Inflammatory macrophage treated with lipopolysaccharide for 4 hours (primary cell): Measurements from ENCODE around the gene VSTM2B.

Source experiments
- DNase-seq: peaks from one replicate; pipeline ENCODE4 v3.0.0-alpha.2; 2020

Gene VSTM2B

DNA sequence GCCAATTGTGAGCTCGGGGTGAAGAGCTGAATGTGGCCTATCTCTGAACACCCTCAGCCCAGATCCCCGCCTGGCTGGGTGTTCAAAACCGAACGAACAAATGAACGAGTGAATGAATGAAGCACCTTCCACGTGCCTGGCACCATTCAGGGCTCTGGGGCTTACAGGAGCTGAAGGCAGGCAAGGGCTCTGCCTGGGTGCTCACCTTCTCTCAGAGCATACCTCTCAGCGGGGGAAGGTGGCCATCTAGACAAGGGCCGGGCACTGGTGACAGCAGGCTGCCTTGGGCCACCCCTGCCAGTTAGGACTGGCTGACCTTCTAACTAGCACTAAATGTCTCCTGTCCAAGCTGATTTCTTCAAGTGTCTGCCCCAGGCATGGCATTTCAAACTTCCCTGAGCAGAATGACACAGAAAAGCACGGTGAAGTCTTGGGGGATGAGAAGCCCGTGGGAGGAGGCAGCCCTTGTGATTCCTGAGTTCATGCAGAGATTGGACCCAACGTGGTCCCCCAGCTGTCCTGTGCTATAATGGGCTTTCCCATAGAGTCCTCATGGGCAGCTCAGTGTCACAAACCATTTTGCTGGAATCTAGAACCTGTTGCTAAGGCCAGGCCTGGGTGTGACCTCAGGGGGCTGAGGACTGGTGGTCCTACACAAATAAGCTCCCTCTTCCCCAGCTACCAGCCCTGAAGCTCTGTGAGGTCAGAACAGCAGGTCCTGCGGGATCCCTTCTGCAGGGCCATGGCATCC is 27.9 kb upstream of the VSTM2B start:
- DNase-seq = no peak

DNA sequence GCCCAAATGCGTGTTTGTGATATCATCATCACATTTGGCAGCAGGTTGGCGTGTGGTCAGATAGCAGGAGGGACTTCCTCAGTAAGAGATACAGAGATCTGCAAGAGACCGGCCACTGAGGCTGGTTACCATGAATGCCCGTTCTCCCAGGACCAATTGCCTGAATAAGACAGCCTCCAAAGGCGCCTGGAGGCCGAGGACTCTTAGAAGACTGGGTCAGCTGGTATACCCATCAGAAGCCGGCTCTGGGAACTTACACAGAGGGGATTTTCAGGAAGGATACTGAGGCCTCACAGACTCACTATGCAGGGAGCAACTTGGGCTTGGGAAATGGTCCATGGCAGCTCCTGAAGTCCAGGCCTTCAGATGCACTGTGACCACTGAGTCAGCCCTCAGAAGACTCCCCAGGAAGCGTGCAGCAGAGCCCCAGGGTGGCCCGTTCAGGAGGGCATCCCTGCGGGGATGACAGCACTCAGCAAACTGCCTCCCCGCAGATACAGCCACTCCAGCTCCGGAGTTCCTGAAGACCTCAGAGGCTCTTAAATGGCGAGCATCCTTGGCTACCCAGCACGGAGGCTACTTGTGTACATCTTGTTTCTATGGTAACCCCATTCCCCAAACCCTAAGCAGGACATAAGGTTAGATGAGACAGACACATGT is 26.4 kb upstream of the VSTM2B start:
- no peak for DNase-seq

DNA sequence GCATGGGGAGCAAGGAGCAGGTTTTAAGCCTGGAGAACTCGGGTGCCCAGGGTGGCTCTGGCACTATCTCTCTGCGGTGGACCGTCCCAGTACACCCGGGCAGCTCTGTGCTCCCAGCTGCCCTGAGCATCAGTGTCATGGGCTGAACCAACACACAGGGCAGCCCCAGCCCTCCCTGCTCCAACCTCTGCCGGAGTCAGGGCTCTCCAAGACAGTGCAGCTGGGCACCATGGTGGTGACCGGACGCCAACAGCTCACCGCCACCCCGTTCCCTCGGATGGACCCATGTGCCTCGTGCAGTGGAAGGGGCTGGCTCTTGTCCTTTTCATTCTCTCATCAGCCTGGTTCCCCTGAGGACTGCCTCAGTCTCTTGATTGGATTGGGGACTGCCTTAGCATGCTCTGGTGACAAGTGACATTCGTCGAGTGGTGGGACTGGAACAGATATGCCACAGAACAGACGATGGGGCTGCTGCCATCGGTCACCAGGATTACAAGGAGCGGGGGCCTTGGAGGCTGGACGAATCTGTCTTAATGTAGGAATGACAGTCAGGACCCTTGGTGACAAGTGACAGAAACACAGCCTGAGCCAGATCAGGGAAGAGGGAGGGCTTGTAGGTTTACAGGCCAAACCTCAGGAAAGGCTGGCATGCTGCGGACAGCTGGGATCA is 25.7 kb upstream of the VSTM2B start:
- DNase-seq = no peak

DNA sequence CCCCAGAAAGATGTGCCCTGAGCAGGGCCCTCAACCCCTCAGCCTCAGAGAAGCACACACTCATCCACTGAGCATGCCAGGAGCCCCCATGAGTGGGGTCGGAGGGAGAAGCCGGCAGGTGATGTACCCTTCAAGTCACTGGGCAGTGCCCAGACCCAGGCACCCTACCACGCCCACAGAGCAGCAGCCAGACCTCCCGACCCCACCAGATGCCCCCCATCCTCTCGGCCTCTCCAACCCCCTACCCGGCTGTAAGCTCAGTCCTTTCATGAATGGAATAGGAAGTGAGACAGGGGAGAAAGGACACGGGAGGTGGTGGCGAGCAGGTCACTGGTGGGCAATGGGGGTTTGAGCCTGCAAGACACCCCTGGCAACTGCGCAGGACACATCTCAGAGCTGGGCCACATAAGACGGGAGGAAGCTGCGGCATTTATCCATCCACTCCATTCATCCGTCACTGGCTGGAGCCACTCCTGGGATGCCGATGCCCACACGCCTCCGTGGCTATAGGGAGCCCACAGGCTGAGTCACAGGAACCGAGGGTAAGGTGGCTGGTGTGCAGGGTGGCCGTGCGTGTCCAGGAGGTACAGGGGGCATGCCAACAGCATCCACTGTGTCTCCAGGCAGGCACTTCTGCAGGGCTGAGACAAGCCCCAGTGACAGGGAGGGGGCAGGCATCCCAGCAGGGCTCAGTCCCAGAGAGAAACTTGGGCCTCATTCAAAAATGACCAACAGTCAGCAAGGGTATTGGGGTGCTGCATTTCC is 23.8 kb upstream of the VSTM2B start:
- DNase-seq = no peak

DNA sequence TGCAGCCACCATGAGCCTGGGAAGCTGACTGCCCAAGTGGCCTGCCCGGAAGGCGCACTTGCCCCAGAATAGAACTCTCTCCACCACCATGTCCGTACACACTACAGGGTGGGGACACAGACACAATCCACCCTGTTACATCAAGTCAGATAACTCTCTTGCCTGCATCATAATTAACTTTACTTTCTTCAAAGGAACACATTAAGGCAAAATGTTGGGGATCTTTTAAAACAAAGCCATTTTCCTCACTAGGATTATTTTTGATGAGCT is 23.3 kb upstream of the VSTM2B start:
- DNase-seq = no peak

DNA sequence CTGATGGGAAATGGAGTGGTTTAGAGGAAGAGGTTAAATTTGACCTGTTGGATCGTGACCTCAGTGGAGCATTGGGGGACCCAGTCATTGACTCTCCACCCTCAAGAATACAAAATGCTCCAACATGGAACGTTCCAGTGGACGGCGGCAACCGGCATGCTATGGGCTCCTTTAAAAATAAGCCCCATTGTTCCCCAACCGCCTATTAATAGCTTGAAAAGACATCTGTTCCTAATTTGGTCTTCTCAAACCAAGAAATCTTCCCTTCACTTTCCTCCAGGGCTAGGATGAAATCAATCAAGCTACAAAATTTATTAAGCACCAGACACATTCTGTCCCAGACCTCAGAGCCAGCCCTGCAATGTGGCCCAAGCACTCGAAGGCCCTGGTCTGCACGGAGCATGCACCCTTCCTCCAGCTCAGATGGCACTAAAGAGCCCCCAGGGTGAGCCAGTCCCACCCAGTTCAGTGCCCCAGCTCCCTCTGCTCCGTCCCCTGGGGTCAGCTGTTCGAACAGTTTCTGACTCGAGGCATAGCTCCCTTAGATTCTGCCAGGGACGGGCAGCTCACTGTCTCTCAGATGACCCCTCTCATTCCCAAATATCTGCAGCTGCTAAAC is 22.5 kb upstream of the VSTM2B start:
- DNase-seq = no peak

DNA sequence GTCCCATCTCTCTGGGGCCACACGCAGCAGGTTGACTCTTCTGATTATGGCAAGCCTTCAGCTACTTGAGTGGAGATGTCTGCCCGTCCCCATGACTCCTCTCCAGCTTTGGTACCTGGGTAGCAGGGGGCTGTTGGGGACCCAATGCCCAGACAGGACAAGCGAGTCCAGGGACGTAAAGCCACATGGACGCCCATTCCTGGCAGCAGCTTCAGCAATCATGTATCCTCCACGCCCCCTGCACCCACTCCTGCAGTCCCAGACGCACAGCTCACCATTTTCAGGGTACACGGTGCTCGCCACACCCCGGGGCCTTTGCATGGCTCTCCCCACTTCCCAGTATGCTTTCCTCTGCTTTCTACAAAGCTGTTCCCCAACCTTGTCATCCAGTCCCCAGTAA is 22.0 kb upstream of the VSTM2B start:
- no peak for DNase-seq

DNA sequence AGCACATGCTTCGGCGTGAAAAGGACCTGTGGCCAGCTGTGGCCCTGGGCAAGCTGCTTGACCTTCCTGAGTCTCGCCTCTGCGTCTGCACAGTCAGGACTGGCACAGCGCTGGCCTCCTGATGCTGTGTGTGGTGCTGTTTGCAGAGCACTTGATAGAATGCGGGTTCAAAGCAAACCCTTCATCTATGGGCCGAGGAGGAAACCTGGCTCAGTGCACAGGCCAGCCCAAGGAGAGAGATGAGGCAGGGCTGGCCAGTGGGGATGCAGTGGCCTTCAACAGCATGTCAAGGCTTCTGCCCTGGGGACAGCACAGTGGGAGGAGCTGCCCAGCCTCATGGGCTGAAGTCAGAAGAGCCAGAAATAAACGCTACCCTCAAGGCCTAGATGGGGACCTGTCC is 21.3 kb upstream of the VSTM2B start:
- no peak for DNase-seq

DNA sequence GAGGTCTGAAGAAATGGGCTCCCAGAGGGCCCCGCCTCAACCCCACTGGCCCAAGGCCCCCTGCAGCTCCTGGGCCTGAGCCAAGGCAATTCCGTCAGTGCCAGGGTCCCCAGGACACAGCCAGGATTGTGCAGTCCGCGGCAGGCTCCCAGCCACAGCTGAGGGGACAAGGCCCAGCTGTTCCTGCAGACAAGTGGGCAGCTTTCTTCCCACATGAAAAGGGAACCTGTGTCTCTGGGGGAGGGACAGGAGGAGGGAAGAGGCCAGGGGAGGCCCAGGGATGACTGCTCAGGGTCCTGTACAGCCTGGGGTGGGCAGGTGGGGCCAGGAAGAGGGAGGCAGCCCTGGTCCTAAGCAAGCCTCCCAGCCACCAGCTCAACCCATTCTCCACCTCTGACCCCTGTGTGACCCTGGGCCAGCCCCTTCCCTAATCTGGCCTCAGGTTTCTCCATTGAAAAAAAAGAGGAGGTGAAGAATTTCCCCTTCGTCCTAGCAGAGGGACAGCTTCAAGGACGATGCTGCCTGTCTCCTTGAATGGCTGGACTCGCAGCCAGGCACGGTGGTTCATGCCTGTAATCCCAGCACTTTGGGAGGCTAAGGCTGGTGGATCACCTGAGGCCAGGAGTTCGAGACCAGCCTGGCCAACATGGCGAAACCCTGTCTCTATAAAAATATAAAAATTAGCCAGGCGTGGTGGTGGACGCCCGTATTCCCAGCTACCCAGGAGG is 20.5 kb upstream of the VSTM2B start:
- DNase-seq = no peak

DNA sequence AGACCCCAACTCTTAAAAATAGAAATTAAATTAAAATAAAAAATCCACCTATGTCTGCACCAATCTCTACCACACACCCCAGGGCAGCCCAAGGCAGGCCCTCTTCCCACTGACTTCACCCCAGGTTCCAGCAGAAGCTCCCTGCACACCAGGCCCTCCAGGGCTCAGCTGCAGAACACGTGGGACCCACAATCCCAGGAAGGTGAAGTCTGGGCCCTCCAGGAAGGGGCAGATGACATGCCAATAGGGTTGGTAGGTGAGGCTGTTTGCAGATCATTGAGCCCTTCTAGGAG is 19.2 kb upstream of the VSTM2B start:
- DNase-seq = no peak

DNA sequence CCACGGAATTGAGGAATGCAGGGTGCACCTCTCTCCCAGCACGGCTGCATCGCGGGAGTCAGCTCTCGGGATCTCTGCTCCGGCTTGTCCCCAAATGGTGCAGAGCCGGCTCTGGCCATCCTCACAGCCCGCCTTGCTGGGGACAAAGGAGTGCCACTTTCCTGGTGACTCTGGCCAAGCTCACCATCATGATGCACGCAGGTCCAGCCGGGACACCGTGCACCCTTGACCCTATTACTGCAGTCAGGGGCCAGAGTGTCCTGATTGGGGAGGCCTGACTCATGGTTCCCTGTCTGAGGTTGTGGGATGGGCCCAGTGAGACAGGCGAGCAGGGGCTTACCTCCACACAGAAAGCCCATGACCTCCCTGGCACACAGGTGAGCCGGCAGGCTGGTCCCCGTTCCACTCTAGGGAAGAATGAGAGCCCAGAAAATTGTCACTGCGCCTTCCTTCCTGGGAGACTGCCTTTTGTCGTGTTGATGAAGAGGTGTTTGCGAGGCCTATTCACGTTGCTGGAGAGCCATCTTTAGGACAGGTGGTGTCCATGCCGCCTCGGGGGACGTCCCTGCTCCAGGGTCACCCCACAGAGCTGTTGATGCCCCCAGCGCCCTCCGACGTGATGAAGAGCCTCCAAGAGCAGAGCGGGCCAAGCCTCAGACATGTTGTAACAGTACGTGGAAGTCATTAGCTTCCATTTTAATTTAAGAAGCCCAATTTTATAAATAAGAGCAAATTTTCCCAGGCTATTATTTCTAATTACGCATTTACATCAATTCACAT is 18.5 kb upstream of the VSTM2B start:
- no peak for DNase-seq

DNA sequence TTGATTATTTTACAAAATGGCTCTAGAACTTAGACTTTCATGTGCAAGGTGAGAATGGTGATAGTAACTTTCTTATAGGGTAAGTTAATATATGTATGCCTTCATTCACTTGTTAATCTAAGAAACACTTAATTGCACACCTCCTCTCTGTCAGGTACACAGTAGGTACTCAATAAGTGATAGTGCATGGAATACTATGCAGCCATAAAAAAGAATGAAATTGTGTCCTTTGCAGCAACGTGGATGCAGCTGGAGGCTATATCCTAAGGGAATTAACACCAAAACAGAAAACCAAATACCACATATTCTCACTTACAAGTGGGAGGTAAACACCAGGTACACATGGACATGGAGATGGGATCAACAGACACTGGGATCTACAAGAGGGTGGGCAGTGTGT is 17.6 kb upstream of the VSTM2B start:
- no peak for DNase-seq

DNA sequence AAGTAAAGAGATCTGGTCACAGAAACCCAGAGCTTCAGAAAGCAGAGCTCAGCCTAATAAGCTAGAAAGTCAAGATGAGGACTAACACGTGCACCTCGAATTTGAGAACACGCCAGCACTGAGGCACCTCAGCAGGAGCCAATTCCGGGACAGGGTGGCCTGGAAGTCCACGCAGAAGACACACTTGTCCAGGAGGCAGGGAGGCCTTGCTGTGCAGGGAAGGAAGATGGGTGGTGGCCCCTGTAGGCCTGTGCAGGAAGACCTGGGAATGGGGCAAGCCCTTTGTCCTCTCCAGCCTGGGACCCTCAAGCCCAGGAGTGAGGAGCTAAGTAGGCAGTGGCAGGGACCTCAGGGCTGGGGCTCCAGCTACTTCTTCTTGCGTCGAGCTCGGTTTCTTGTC is 16.3 kb upstream of the VSTM2B start:
- DNase-seq = no peak

DNA sequence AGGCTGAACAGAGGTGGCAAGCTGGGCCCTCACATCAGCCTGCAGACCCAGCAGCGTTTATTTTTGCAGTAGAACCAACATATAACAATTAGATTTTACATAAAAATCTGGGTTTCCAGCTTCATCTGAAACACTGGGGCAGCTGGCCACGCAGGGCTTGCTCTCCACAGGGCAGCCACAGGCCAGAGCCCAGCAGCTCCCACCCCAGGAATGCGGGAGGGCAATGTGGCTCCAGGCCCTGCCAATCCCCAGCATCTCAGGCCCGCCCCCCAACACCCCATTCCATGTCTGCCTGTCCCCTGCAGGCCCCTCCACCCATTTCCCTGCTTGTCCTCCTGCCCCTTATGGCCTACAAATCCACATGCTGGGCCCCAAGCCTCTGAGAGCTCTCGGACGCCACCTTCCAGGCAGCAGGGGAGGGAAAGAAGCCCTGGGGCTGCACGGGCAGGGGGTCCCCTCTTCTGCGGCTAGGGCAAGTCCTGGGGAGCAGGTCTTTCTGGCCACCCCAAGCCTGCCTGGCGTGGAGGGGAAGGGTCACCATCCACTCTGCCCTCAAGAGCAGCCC is 15.0 kb upstream of the VSTM2B start:
- DNase-seq = no peak

DNA sequence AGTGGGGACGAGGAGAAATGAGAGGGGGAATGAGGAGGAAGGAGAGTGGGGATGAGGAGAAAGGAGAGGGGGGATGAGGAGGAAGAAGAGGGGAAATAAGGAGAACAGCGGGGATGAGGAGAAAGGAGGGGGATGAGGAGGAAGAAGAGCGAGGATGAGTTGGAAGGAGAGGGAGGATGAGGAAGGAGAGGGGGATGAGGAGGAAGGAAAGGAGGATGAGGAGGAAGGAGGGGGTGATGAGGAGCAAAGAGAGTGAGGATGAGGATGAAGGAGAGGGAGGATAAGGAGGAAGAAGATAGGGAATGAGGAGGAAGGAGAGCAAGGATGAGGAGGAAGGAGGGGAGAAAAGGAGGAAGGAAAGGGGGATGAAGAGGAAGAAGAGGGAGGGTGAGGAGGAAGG is 14.0 kb upstream of the VSTM2B start:
- no peak for DNase-seq

DNA sequence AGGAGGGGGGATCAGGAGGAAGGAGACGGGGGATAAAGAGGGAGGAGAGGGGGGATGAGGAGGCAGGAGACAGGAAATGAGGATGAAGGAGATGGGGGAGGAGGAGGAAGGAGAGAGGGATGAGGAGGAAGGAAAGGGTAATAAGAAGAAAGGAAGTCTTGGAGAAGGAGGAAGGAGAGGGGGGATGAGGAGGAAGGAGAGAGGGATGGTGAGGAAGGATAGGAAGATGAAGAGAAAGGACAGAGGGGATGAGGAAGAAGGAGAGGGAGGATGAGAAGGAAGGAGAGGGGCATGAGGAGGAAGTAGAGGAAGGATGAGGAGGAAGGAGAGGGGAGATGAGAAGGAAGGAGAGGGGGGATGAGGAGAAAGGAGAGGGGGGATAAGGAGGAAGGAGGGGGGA is 13.0 kb upstream of the VSTM2B start:
- no peak for DNase-seq

DNA sequence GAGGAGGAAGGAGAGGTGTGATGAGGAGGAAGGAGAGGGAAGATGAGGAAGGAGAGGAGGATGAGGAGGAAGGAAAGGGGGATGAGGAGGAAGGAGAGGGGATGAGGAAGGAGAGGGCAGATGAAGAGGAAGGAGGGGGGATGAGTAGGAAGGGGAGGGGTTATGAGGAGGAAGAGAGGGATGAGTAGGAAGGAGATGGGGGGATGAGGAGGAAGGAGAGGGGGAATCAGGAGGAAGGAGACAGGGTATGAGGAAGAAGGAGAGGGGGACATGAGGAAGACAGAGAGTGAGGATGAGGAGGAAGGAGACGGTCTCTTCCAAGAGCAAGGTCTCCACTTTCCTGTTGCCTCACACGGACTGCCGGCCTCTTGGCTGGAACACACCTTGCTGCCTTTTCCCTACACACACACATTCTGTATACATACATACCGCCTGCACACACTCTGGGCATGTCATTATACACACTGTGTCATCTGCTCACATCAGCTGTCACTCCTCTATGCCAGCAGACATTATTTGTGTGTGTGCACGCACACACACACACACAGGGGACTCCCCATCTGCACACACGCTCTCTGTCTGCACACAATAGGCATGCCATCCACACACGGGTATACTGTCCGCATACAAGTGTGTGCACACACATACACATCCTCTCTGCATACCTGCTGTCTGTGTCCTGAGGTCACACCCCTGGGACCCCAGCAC is 11.1 kb upstream of the VSTM2B start:
- DNase-seq = no peak

DNA sequence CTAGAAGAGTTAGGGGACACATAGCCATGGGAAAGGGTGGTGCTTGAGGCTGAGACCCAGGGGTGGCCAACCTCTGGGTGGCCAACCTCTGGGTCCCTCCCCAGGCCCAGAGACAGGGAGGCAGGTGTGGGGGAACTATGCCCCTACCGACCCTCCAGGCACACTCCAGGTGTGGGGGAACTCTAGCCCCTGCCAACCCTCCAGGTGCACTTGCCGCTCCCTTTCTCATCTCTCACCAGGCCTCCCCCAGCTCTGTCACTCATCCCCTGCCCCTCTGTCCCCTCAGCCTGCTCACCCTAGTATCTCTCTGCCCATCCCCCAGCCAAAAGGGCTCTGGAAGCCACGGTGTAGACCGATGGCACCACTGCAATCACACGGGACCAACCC is 10.6 kb upstream of the VSTM2B start:
- no peak for DNase-seq

DNA sequence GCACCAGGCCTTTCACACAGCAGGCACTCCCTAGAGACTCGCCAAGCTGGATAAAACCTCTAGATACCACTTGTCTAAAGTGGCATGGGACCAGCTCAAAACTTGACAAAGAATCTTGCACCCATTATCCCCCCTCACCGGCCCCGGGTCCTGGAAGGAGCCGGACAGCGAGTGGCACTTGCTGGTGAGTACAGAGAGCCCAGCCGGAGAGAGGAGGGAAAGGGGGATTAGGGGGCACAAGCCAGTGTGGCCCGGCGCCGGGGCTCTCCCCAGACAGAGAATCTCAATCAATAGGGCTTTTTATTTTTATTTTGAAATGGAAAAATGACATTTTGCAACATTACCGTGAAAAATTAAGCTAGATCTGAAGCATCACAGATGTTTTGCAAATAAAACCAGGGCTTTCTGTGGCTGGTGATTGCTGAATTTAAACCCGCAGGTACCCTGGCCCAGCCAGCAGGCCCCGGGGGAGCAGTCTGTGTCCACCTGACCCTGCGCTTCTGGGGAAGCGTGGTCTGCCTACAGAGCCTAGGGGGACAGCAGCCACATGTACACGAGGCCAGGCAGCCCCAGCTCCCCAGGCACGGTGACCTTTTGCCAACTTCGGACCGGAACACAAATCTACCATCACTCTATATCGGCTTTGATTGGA is 10.0 kb upstream of the VSTM2B start:
- DNase-seq = no peak

DNA sequence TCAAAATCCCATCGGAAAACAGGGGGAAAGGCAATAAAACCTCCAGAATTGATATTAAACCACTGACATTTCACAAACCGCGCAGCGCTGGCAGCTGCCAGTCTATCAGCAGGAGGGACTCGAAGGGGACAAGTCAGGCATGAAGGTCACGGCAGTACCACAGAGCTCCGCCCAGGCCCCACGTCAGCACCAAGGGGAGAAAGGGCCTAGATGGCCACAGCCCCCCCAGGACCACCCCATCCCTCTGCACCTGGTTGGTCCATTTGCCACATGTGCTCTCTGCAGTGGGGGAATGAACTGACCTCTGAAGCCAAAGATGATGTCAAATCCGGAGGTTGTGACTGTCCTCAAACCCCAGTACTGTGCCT is 9.5 kb upstream of the VSTM2B start:
- no peak for DNase-seq
